ENCODE results near the gene YWHAE. TPM values are rescaled to one million over a fixed set of nuclear protein-coding genes. Genes with fewer than 3 reads are reported as not detected.

YWHAE gene
- total and polyA plus RNA-seq, 10 of the 15 experiments (the other 5 are each of a cell fraction or from before 2014, with no cell fraction given) = 189 to 651 (median 469) TPM

DNA sequence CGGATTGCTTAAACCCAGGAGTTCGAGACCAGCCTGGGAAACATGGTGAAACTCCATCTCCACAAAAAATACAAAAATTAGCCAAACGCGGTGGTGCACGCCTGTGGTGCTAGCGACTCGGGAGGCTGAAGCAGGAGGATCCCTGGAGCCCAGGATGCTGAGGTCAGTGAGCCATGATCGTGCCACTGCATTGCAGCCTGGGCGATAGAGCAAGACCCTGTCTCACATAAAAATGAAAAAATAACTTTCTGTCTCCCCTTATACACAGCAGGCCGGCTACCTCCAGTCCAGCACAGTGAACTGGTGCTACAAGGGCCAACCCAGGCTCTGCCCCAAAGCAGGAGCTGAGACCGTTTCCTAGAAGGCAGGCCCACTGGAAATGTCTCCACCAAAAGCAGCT is 59.7 kb downstream of the YWHAE start:
- ChIA-PET SMC1A (ENCODE audit: uncharacterized antibody, unreplicated experiment) (interaction anchor here (0.6 to 1.5 kb wide), 6 partner anchors 11 to 267 kb away, joined by 3 to 4 read pairs (median 3); no protein-coding TSS in a partner anchor), POLR2A (interaction anchor here (1.1 kb wide), 1 partner anchor 36 kb away, joined by 3 read pairs; no protein-coding TSS in a partner anchor), RAD21 (ENCODE audit: unreplicated experiment) (interaction anchor here (1.0 to 4.6 kb wide), 2 partner anchors 176 to 282 kb away, joined by 3 to 19 read pairs; partner anchors contain the start of gene INPP5K), CTCF (interaction anchor here (1.2 to 2.6 kb wide), 4 partner anchors 7 to 218 kb away, joined by 3 to 15 read pairs (median 8); no protein-coding TSS in a partner anchor)
- DNase-seq (ENCODE audit: low read depth, low spot score) (no peak), FAIRE-seq (no peak), ATAC-seq (no peak)
- in situ Hi-C loops (cut with MboI) (no loop called here), intact Hi-C loops (cut with micrococcal nuclease; ENCODE audit: unreplicated experiment) (no loop called here)
- Histone ChIP-seq H3K27me3 (replicated peaks in 1 of 2; ENCODE audit: control insufficient read depth in 2 of 2, insufficient read depth in 2 of 2, low read length in 1 of 2) (no peaks in the 10 kb centered on the region), H3K9ac (ENCODE audit: control insufficient read depth, insufficient read depth, low read length) (no peak overlapping the region), H3K9me3 (replicated peaks; ENCODE audit: control insufficient read depth, insufficient read depth, low read length) (no peaks in the 10 kb centered on the region), H3K4me3 (no peak overlapping the region), H2AFZ (ENCODE audit: control insufficient read depth, low read depth, low read length) (no peak overlapping the region), H3K79me2 (ENCODE audit: control insufficient read depth, insufficient read depth, low read length) (peaks cover 2% of the 10 kb centered on the region), H3K4me2 (ENCODE audit: control insufficient read depth, insufficient read depth) (no peak overlapping the region), H4K20me1 (ENCODE audit: control insufficient read depth, insufficient read depth) (no peaks in the 10 kb centered on the region), H3K36me3 (ENCODE audit: control insufficient read depth in 2 of 2, insufficient read depth in 2 of 2, low read length in 1 of 2) (peaks cover 2 to 14% of the 10 kb centered on the region in 2 experiments; a peak in 3 of 4 replicates), H3K27ac (ENCODE audit: control insufficient read depth, insufficient read depth) (no peak overlapping the region), H3K4me1 (ENCODE audit: control insufficient read depth, insufficient read depth, low read length) (peaks cover 9% of the 10 kb centered on the region)
- WGBS (ENCODE audit: insufficient coverage, insufficient replicate concordance, low lambda C conversion rate, missing lambda C conversion rate) = 79% methylated on average over 11 of the region's 11 CpGs
- no TSS peak for BruUV-seq (replicated peaks)
- TF ChIP-seq SREBF2 (IDR thresholded peaks at IDR 0.05; ENCODE audit: low read length) (no peak), ZNF622 (IDR thresholded peaks at IDR 0.05) (no peak), ZZZ3 (IDR thresholded peaks at IDR 0.05; ENCODE audit: control insufficient read depth, insufficient read length, low read depth) (no peak), IRF3 (IDR thresholded peaks at IDR 0.05) (no peak), MEF2A (IDR thresholded peaks at IDR 0.05; ENCODE audit: insufficient read depth, low read depth, low read length) (no peak), IRF5 (IDR thresholded peaks at IDR 0.05; ENCODE audit: borderline replicate concordance) (no peak), YY1 (IDR thresholded peaks at IDR 0.05; ENCODE audit: low read depth, low read length) (no peak)

Measured in GM12878 (cell line).